ENCODE results near the gene TGFBRAP1. TPM values are rescaled to one million over a fixed set of nuclear protein-coding genes. Genes with fewer than 3 reads are reported as not detected.

Gene TGFBRAP1
- total and polyA plus RNA-seq, 8 donors, result 4.9 to 35.7 (median 15.8) TPM

DNA sequence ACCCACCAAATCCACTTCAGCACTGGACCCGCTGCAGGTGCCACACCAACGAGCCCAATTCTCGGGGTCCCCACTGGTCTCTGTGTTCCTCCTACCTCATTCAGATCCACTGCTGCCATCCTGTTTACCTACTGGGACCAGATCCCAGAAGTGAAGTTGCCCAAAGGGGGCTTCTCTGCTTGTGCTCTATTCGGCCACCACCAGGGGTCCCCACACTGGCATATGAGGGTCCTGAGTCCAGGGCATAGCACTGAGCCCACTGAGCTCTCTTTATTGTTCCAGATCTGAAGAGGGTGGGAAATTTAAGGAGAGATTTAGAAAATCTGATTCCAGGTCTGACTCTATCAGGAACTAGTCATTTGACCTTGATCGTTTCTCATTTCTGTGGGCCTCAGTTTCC, 85.6 kb downstream of the TGFBRAP1 start:
- Histone ChIP-seq H3K4me3 (no peak overlapping the region), H3K36me3 (no peaks in the 10 kb centered on the region), H3K9me3 (no peaks in the 10 kb centered on the region), H3K27me3 (no peaks in the 10 kb centered on the region), H3K27ac (no peak overlapping the region), H3K4me1 (no peaks in the 10 kb centered on the region)
- 56 to 64% (median 59%) methylated on average over 5 of the region's 5 CpGs for WGBS, 5 donors
- intact Hi-C loops (cut with DNase I; ENCODE audit: low total_unique reads), result no loop called here
- no peak for TF ChIP-seq POLR2A (IDR thresholded peaks at IDR 0.05)
- no peak for TF ChIP-seq EP300 (IDR thresholded peaks at IDR 0.05)
- TF ChIP-seq, protein P1, sequence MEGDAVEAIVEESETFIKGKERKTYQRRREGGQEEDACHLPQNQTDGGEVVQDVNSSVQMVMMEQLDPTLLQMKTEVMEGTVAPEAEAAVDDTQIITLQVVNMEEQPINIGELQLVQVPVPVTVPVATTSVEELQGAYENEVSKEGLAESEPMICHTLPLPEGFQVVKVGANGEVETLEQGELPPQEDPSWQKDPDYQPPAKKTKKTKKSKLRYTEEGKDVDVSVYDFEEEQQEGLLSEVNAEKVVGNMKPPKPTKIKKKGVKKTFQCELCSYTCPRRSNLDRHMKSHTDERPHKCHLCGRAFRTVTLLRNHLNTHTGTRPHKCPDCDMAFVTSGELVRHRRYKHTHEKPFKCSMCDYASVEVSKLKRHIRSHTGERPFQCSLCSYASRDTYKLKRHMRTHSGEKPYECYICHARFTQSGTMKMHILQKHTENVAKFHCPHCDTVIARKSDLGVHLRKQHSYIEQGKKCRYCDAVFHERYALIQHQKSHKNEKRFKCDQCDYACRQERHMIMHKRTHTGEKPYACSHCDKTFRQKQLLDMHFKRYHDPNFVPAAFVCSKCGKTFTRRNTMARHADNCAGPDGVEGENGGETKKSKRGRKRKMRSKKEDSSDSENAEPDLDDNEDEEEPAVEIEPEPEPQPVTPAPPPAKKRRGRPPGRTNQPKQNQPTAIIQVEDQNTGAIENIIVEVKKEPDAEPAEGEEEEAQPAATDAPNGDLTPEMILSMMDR (IDR thresholded peaks at IDR 0.05), result no peak
- no peak for TF ChIP-seq POLR2AphosphoS5 (IDR thresholded peaks at IDR 0.05)
- no peak for DNase-seq

DNA sequence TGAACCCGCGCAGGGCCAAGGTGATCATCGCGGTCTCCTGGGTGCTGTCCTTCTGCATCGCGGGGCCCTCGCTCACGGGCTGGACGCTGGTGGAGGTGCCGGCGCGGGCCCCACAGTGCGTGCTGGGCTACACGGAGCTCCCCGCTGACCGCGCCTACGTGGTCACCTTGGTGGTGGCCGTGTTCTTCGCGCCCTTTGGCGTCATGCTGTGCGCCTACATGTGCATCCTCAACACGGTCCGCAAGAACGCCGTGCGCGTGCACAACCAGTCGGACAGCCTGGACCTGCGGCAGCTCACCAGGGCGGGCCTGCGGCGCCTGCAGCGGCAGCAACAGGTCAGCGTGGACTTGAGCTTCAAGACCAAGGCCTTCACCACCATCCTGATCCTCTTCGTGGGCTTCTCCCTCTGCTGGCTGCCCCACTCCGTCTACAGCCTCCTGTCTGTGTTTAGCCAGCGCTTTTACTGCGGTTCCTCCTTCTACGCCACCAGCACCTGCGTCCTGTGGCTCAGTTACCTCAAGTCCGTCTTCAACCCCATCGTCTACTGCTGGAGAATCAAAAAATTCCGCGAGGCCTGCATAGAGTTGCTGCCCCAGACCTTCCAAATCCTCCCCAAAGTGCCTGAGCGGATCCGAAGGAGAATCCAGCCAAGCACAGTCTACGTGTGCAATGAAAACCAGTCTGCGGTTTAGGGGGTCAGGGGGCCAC, 87.1 kb downstream of the TGFBRAP1 start:
- peaks cover 0 to 11% (median 0%) of the 10 kb centered on the region in 4 donors for H3K4me1 ChIP-seq
- 95 to 97% (median 96%) methylated on average over 44 to 50 of the region's 50 CpGs for WGBS, 5 donors
- no peaks in the 10 kb centered on the region for H3K27me3 ChIP-seq
- H3K9me3 ChIP-seq, result no peaks in the 10 kb centered on the region
- no peak overlapping the region for H3K27ac ChIP-seq
- no peak overlapping the region for H3K4me3 ChIP-seq
- no peaks in the 10 kb centered on the region for H3K36me3 ChIP-seq
- no peak for TF ChIP-seq POLR2A (IDR thresholded peaks at IDR 0.05)
- TF ChIP-seq EP300 (IDR thresholded peaks at IDR 0.05), result no peak
- TF ChIP-seq, protein P1 (IDR thresholded peaks at IDR 0.05), result no peak
- no peak for TF ChIP-seq POLR2AphosphoS5 (IDR thresholded peaks at IDR 0.05)
- intact Hi-C loops (cut with DNase I; ENCODE audit: low total_unique reads), result no loop called here
- no peak for DNase-seq

DNA sequence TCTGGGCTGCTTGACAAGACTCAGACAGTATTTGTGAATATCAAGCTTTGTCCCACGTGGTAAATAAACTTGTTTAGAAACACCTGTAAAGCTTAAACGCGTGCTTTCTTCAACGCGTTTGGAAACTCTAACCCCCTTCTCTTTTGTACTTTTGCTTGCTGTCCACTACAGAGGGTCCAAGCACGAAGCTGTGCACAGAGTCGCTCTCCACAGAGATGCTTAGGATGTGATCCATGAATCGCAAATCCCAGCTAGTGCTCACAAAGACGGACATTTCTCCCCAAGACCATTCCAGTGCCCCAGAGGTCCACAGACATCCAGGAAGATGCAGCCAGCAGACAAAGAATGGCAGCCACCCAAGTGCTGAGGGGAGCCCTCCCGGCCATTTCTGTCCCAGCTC, 88.1 kb downstream of the TGFBRAP1 start, which contains the start of gene GPR45:
GPR45 (plus strand) TSS at position 301 of the 400 bp plus-strand sequence. CDS start 116 bp downstream, outside the sequence.
- H3K36me3 ChIP-seq, result no peaks in the 10 kb centered on the region
- H3K27ac ChIP-seq, result no peak within 1 kb of the TSS
- TF ChIP-seq POLR2AphosphoS5 (IDR thresholded peaks at IDR 0.05), result no peak
- TF ChIP-seq, protein P1 (IDR thresholded peaks at IDR 0.05), result no peak
- TF ChIP-seq EP300 (IDR thresholded peaks at IDR 0.05), result no peak
- TF ChIP-seq POLR2A (IDR thresholded peaks at IDR 0.05), result no peak
- H3K27me3 ChIP-seq, result peaks cover 0 to 10% (median 0%) of the 10 kb centered on the region in 3 donors
- no peaks in the 10 kb centered on the region for H3K9me3 ChIP-seq
- no peak for DNase-seq
- H3K4me3 ChIP-seq, result no peak within 1 kb of the TSS
- 88 to 90% (median 89%) methylated on average over 10 of the region's 10 CpGs for WGBS, 5 donors
- H3K4me1 ChIP-seq, result peaks cover 0 to 16% (median 0%) of the 10 kb centered on the region in 4 donors
- intact Hi-C loops (cut with DNase I; ENCODE audit: low total_unique reads), result no loop called here

GRCh38 chr2:105239924-105240323, 89.6 kb downstream of the TGFBRAP1 start:
- Histone ChIP-seq H3K36me3 (no peaks in the 10 kb centered on the region), H3K9me3 (no peaks in the 10 kb centered on the region), H3K27me3 (peaks cover 0 to 17% (median 0%) of the 10 kb centered on the region in 3 donors), H3K27ac (no peak overlapping the region), H3K4me1 (peaks cover 0 to 26% (median 4%) of the 10 kb centered on the region in 4 donors), H3K4me3 (no peak overlapping the region)
- intact Hi-C loops (cut with DNase I; ENCODE audit: low total_unique reads), result loop anchor here (5.0 kb wide), 1 partner anchor 128 kb away; no protein-coding TSS in a partner anchor
- TF ChIP-seq POLR2A (IDR thresholded peaks at IDR 0.05), result no peak
- TF ChIP-seq, protein P1 (IDR thresholded peaks at IDR 0.05), result no peak
- TF ChIP-seq EP300 (IDR thresholded peaks at IDR 0.05), result no peak
- no peak for TF ChIP-seq POLR2AphosphoS5 (IDR thresholded peaks at IDR 0.05)
- no peak for DNase-seq
- 86 to 97% (median 94%) methylated on average over 2 of the region's 2 CpGs for WGBS, 5 donors

Measured in stomach (tissue), 9 donors.